ENCODE measurements around the gene ZBTB7C.

ZBTB7C gene

DNA sequence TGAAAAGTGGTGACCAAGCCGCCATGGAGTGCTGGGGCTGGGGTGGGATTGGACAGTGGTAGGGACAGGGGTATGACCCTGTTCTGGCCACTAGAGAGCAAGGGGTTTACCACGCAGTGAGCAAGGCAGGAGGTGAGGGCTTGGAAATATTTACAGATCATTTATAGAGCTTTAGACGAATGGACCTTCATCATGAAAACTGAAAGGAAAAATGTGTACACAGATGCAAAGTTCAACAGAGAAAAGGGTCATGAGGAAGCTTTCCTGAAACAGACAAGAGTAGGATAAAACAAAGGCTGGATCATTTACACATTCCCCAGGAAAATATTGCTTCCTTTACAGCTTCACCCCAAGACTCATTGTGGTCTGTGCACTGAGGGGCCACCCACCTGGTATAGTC is 348.2 kb downstream of the ZBTB7C start:
- H3K27ac ChIP-seq (ENCODE audit: low read depth, low read length), result no peak overlapping the region
- H3K36me3 ChIP-seq (ENCODE audit: control insufficient read depth in 1 of 2, insufficient read depth in 2 of 2, low read length in 2 of 2), result no peaks in the 10 kb centered on the region
- no peak overlapping the region for H3K4me3 ChIP-seq (ENCODE audit: low read depth in 1 of 2, low read length in 2 of 2)
- H3K9me3 ChIP-seq (ENCODE audit: control insufficient read depth in 1 of 2, low read length in 2 of 2), result no peaks in the 10 kb centered on the region
- no peaks in the 10 kb centered on the region for H3K27me3 ChIP-seq (ENCODE audit: control insufficient read depth in 1 of 2, insufficient read depth in 2 of 2, low read length in 2 of 2)
- peaks cover 11% of the 10 kb centered on the region in 2 donors for H3K4me1 ChIP-seq (ENCODE audit: control insufficient read depth in 1 of 2, insufficient read depth in 2 of 2, low read length in 2 of 2)
- no peak overlapping the region for H3K9ac ChIP-seq (ENCODE audit: low read depth in 1 of 2, low read length in 2 of 2)

DNA sequence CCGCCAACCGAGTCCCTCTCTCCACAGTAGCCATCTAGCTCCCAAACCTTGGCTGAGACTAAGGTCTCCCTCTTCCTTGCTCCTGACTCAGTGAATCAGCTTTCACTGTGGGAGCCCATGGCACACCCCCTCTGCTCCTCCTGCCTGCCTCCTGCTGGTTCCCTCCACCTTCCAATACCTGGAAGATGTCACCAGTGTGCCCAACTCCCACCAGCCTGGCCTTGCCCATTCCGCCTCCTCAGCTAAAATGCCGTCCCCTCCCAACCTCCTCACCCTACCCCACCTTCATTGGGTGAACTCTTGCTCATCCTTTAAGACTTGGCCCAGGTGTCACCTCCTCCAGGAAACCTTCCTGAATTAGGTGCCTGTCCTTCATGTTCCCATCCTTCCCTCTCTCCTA is 348.8 kb downstream of the ZBTB7C start:
- no peak overlapping the region for H3K27ac ChIP-seq (ENCODE audit: low read depth, low read length)

DNA sequence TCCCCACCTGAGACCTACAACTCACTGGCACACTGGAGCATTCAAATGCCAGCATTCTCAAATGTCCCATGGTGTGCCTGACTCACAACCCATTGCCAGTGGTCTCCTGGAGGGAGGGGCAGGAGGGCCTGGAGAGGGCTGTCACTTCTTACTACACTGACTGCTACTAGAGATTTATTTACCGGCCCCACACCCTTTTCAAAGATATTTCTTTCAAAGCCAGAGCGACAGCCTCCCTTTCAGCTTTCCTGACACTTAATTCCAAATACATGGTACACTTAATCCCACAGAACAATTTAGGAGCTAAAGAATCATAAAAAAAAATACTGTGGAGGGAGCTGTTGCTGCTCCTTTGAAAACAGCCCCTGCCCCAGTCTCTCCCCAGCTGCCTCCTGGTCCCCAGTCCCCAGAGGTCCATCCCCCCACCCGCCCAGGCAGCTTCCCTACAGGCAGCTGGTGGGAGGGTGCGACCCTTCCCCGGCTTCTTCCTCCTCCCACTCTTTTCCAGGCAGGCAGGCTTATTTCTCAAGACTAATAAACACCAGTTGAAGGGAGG is 349.6 kb downstream of the ZBTB7C start:
- no peak overlapping the region for H3K9ac ChIP-seq (ENCODE audit: low read depth in 1 of 2, low read length in 2 of 2)
- no peak overlapping the region for H3K27ac ChIP-seq (ENCODE audit: low read depth, low read length)

More for the DNA sequence above, 348.8 kb downstream of the ZBTB7C start:
- no peaks in the 10 kb centered on the region for H3K9me3 ChIP-seq (ENCODE audit: control insufficient read depth in 1 of 2, low read length in 2 of 2)
- H3K27me3 ChIP-seq (ENCODE audit: control insufficient read depth in 1 of 2, insufficient read depth in 2 of 2, low read length in 2 of 2), result no peaks in the 10 kb centered on the region
- H3K36me3 ChIP-seq (ENCODE audit: control insufficient read depth in 1 of 2, insufficient read depth in 2 of 2, low read length in 2 of 2), result no peaks in the 10 kb centered on the region
- H3K4me1 ChIP-seq (ENCODE audit: control insufficient read depth in 1 of 2, insufficient read depth in 2 of 2, low read length in 2 of 2), result peaks cover 11% of the 10 kb centered on the region in 2 donors
- no peak overlapping the region for H3K4me3 ChIP-seq (ENCODE audit: low read depth in 1 of 2, low read length in 2 of 2)
- H3K9ac ChIP-seq (ENCODE audit: low read depth in 1 of 2, low read length in 2 of 2), result no peak overlapping the region

DNA sequence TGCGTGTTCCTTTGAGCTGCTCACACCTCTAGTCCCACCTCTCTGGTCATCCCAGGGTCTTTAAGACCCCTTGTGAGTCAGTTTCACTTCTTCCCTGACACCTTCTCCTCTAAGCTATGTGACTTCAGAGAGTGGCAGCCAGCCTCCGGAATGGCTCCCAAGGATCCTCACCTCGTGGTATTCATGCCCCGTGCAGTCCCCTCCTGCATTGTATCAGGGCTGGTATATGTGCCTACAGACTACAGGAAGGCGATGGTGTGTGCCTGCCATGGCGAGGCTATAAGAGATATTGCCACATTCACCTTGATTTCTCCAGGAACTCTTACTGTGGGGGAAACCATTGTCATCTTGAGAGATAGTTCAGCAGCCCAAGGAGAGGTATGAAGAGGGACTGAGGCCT is 350.7 kb downstream of the ZBTB7C start:
- peaks cover 11% of the 10 kb centered on the region in 2 donors for H3K4me1 ChIP-seq (ENCODE audit: control insufficient read depth in 1 of 2, insufficient read depth in 2 of 2, low read length in 2 of 2)
- no peak overlapping the region for H3K9ac ChIP-seq (ENCODE audit: low read depth in 1 of 2, low read length in 2 of 2)
- no peak overlapping the region for H3K4me3 ChIP-seq (ENCODE audit: low read depth in 1 of 2, low read length in 2 of 2)
- H3K27ac ChIP-seq (ENCODE audit: low read depth, low read length), result no peak overlapping the region
- H3K27me3 ChIP-seq (ENCODE audit: control insufficient read depth in 1 of 2, insufficient read depth in 2 of 2, low read length in 2 of 2), result no peaks in the 10 kb centered on the region
- no peaks in the 10 kb centered on the region for H3K9me3 ChIP-seq (ENCODE audit: control insufficient read depth in 1 of 2, low read length in 2 of 2)
- no peaks in the 10 kb centered on the region for H3K36me3 ChIP-seq (ENCODE audit: control insufficient read depth in 1 of 2, insufficient read depth in 2 of 2, low read length in 2 of 2)

More for the DNA sequence above, 349.6 kb downstream of the ZBTB7C start:
- no peak overlapping the region for H3K4me3 ChIP-seq (ENCODE audit: low read depth in 1 of 2, low read length in 2 of 2)
- no peaks in the 10 kb centered on the region for H3K36me3 ChIP-seq (ENCODE audit: control insufficient read depth in 1 of 2, insufficient read depth in 2 of 2, low read length in 2 of 2)
- H3K27me3 ChIP-seq (ENCODE audit: control insufficient read depth in 1 of 2, insufficient read depth in 2 of 2, low read length in 2 of 2), result no peaks in the 10 kb centered on the region
- H3K4me1 ChIP-seq (ENCODE audit: control insufficient read depth in 1 of 2, insufficient read depth in 2 of 2, low read length in 2 of 2), result peaks cover 11% of the 10 kb centered on the region in 2 donors
- H3K9me3 ChIP-seq (ENCODE audit: control insufficient read depth in 1 of 2, low read length in 2 of 2), result no peaks in the 10 kb centered on the region

DNA sequence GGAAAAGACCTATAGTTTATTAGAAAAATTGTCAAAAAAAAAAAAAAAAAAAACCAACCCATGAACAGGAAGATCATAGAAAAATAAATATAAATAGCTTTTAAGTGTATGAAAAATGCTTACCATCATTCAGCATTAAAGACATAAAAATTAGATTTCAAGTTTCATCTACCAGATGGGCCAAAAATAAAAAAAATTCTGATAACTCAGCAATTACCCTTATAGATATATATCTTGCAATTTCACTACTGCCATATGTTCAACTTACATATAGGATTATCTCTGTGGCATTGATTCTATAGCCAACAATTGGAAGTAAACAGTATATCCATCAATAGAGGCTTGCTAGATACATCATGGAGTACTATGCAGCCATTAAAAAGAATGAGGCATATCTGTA is 352.2 kb downstream of the ZBTB7C start:
- no peak overlapping the region for H3K27ac ChIP-seq (ENCODE audit: low read depth, low read length)
- peaks cover 0 to 5% of the 10 kb centered on the region in 2 donors for H3K27me3 ChIP-seq (ENCODE audit: control insufficient read depth in 1 of 2, insufficient read depth in 2 of 2, low read length in 2 of 2)
- H3K4me1 ChIP-seq (ENCODE audit: control insufficient read depth in 1 of 2, insufficient read depth in 2 of 2, low read length in 2 of 2), result peaks cover 11% of the 10 kb centered on the region in 2 donors
- H3K9me3 ChIP-seq (ENCODE audit: control insufficient read depth in 1 of 2, low read length in 2 of 2), result no peaks in the 10 kb centered on the region
- H3K36me3 ChIP-seq (ENCODE audit: control insufficient read depth in 1 of 2, insufficient read depth in 2 of 2, low read length in 2 of 2), result no peaks in the 10 kb centered on the region
- H3K4me3 ChIP-seq (ENCODE audit: low read depth in 1 of 2, low read length in 2 of 2), result no peak overlapping the region
- no peak overlapping the region for H3K9ac ChIP-seq (ENCODE audit: low read depth in 1 of 2, low read length in 2 of 2)

DNA sequence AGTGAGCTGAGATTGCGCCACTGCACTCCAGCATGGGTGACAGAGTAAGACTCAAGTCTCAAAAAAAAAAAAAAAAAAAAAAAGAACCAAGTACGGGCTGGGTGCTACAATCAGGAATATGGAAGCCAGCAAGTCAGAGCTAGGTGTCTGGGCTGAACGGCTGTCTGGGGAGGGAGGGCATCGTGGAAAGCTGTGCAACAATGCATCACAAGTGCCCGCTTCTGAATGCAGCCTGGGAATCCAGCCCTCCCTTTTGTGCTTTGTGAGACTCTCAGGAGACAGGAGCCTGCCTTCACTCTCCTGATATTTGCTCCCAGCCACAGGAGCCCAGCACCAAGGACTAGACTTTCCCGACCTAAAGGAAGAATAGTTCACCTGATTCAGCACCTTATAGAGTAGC is 353.8 kb downstream of the ZBTB7C start:
- no peaks in the 10 kb centered on the region for H3K4me1 ChIP-seq (ENCODE audit: control insufficient read depth in 1 of 2, insufficient read depth in 2 of 2, low read length in 2 of 2)
- no peaks in the 10 kb centered on the region for H3K36me3 ChIP-seq (ENCODE audit: control insufficient read depth in 1 of 2, insufficient read depth in 2 of 2, low read length in 2 of 2)
- H3K27me3 ChIP-seq (ENCODE audit: control insufficient read depth in 1 of 2, insufficient read depth in 2 of 2, low read length in 2 of 2), result peaks cover 0 to 5% of the 10 kb centered on the region in 2 donors
- no peaks in the 10 kb centered on the region for H3K9me3 ChIP-seq (ENCODE audit: control insufficient read depth in 1 of 2, low read length in 2 of 2)
- no peak overlapping the region for H3K27ac ChIP-seq (ENCODE audit: low read depth, low read length)
- H3K9ac ChIP-seq (ENCODE audit: low read depth in 1 of 2, low read length in 2 of 2), result no peak overlapping the region
- H3K4me3 ChIP-seq (ENCODE audit: low read depth in 1 of 2, low read length in 2 of 2), result no peak overlapping the region

DNA sequence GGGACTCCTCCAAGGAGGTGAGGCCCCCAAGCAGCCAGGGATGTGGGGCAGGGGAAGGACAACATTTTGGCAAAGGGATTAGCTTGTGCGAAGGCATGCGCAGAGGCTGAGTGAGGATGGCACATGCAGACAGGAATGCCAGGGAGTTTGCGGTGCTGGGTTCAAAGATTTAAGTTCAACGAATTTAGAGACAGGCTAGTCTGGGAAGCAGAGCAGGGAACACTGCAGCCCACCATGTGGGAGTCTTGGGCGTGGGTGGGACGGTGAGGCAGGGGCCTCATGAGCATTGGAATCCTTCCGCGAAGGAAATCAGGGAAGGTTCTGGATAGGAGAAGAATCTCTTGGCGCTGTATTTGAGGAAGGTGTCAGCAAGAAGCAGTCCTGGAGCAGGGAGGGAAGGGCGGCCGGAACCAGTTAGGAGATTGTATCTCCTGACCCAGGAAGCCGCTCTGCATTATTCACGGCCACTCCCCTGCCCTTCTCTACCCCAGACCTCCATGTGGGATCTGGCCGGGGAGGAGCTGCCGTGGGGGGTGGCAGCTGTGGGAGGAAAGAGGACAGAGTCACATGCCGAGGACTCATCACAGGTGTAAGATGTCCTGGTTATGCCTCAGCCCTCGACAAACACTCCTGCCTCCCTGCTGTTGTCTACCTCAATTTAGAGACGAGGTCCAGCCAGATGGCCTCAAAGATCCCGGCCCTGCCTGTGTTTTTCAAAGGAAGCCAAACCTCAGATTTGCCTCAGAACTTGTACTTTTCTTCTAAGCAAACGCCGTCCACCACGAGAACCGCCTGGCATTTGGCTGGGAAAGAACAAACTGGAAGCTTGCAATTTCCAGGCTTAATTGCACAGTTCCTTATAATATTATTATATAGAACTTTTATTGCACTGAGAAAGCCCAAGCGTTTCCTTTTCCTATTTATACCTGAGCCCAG is 355.0 kb downstream of the ZBTB7C start:
- no peaks in the 10 kb centered on the region for H3K4me1 ChIP-seq (ENCODE audit: control insufficient read depth in 1 of 2, insufficient read depth in 2 of 2, low read length in 2 of 2)
- no peak overlapping the region for H3K9ac ChIP-seq (ENCODE audit: low read depth in 1 of 2, low read length in 2 of 2)
- no peaks in the 10 kb centered on the region for H3K9me3 ChIP-seq (ENCODE audit: control insufficient read depth in 1 of 2, low read length in 2 of 2)
- H3K27ac ChIP-seq (ENCODE audit: low read depth, low read length), result no peak overlapping the region
- H3K27me3 ChIP-seq (ENCODE audit: control insufficient read depth in 1 of 2, insufficient read depth in 2 of 2, low read length in 2 of 2), result peaks cover 0 to 5% of the 10 kb centered on the region in 2 donors
- H3K36me3 ChIP-seq (ENCODE audit: control insufficient read depth in 1 of 2, insufficient read depth in 2 of 2, low read length in 2 of 2), result no peaks in the 10 kb centered on the region
- H3K4me3 ChIP-seq (ENCODE audit: low read depth in 1 of 2, low read length in 2 of 2), result no peak overlapping the region

DNA sequence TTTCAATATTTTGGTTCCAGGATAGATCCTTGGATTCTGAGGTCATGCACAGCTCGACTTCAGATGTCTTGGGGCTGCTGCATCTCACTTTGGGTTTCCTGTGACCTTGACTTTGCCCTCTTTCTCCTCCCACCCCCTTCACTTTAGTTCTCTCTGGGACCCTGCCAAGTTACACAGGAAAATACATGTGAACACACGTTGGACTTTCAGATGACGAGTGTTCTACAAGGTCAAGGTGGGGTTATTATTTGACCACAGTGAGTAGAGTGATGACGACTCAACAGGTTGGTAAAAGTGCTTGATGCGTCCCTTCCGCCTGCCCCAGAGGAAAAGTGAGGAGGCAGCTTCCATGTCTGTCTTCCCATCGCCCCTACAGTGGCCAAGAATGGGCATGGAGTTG is 356.3 kb downstream of the ZBTB7C start:
- Histone ChIP-seq H3K36me3 (ENCODE audit: control insufficient read depth in 1 of 2, insufficient read depth in 2 of 2, low read length in 2 of 2) (no peaks in the 10 kb centered on the region), H3K9ac (ENCODE audit: low read depth in 1 of 2, low read length in 2 of 2) (no peak overlapping the region), H3K27ac (ENCODE audit: low read depth, low read length) (no peak overlapping the region), H3K4me3 (ENCODE audit: low read depth in 1 of 2, low read length in 2 of 2) (no peak overlapping the region), H3K27me3 (ENCODE audit: control insufficient read depth in 1 of 2, insufficient read depth in 2 of 2, low read length in 2 of 2) (peaks cover 0 to 5% of the 10 kb centered on the region in 2 donors), H3K9me3 (ENCODE audit: control insufficient read depth in 1 of 2, low read length in 2 of 2) (no peaks in the 10 kb centered on the region), H3K4me1 (ENCODE audit: control insufficient read depth in 1 of 2, insufficient read depth in 2 of 2, low read length in 2 of 2) (no peaks in the 10 kb centered on the region)

DNA sequence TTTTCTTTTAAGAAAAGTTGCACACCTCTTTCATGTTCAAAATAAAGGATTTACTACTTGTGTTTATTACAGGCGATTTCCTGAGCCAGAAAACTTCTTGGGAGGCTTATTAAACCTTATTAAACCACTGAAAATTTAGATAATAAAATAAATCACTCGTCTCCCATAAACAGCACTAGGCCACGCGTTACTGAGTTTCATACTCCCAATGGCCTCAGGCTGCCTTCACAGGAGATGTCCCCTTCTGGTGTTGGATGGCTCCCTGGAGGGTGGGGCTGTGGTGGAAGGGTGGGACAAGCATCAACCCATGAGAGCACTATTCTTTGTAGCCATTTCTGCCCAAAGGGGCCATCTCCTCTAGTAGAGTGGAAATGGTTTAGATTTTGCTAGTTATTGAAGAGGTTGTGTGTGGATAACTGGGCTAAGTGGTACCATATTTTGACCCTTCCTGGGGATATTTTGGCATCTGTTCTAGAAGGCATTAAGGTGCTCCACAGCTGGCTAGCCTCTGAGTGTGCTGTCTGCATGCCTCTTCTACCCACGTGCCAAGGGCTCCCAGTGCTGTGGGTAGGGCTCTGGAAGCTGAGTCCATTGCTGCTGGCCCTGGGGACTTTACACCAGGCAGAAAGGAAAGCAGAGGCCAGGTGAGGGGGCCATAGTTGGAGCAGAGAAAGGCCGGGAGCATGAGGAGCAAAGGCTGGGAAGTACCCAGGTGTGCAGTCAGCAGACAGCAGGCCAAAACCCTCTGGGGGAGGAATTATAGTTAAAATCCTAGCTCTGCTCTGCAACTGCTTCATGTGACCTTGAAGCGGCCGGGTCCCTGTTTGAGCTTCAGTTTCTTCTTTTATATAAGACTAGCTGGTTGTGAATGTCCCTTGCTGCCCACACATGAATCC is 357.0 kb downstream of the ZBTB7C start:
- H3K9ac ChIP-seq (ENCODE audit: low read depth in 1 of 2, low read length in 2 of 2), result no peak overlapping the region
- no peaks in the 10 kb centered on the region for H3K9me3 ChIP-seq (ENCODE audit: control insufficient read depth in 1 of 2, low read length in 2 of 2)
- H3K36me3 ChIP-seq (ENCODE audit: control insufficient read depth in 1 of 2, insufficient read depth in 2 of 2, low read length in 2 of 2), result no peaks in the 10 kb centered on the region
- no peak overlapping the region for H3K4me3 ChIP-seq (ENCODE audit: low read depth in 1 of 2, low read length in 2 of 2)
- H3K4me1 ChIP-seq (ENCODE audit: control insufficient read depth in 1 of 2, insufficient read depth in 2 of 2, low read length in 2 of 2), result no peaks in the 10 kb centered on the region
- peaks cover 0 to 5% of the 10 kb centered on the region in 2 donors for H3K27me3 ChIP-seq (ENCODE audit: control insufficient read depth in 1 of 2, insufficient read depth in 2 of 2, low read length in 2 of 2)
- H3K27ac ChIP-seq (ENCODE audit: low read depth, low read length), result no peak overlapping the region

DNA sequence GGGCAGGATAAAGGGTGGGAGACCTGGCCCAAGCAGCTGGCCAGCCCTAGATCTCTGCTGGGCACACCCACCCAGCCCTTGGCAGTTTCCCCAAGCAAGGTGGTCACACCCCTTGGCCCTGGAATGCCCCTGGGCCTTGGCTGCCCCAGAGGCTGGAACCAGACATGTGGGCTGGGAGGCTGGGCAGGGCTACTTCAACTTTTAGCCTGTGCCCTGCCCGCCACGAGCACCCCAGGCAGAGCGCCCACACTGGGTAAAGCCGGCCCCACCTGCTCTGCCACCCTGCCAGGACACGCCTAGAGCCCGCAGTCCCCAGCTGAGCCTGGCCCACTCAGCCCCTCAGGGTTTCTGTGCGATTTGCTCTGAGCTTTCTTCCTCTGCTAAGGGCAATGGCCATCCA is 359.0 kb downstream of the ZBTB7C start:
- Histone ChIP-seq H3K36me3 (ENCODE audit: control insufficient read depth in 1 of 2, insufficient read depth in 2 of 2, low read length in 2 of 2) (no peaks in the 10 kb centered on the region), H3K27me3 (ENCODE audit: control insufficient read depth in 1 of 2, insufficient read depth in 2 of 2, low read length in 2 of 2) (peaks cover 0 to 5% of the 10 kb centered on the region in 2 donors), H3K27ac (ENCODE audit: low read depth, low read length) (no peak overlapping the region), H3K4me3 (ENCODE audit: low read depth in 1 of 2, low read length in 2 of 2) (no peak overlapping the region), H3K4me1 (ENCODE audit: control insufficient read depth in 1 of 2, insufficient read depth in 2 of 2, low read length in 2 of 2) (no peaks in the 10 kb centered on the region), H3K9me3 (ENCODE audit: control insufficient read depth in 1 of 2, low read length in 2 of 2) (peaks cover 0 to 4% of the 10 kb centered on the region in 2 donors), H3K9ac (ENCODE audit: low read depth in 1 of 2, low read length in 2 of 2) (no peak overlapping the region)

Data from duodenal mucosa (tissue), 2 donors.